ENCODE measurements around the gene CEP126. TPM values are rescaled to one million over a fixed set of nuclear protein-coding genes. Genes with fewer than 3 reads are reported as not detected.

CEP126 gene
- total RNA-seq, 1 donor from 2014 or later = 0.71 TPM

DNA sequence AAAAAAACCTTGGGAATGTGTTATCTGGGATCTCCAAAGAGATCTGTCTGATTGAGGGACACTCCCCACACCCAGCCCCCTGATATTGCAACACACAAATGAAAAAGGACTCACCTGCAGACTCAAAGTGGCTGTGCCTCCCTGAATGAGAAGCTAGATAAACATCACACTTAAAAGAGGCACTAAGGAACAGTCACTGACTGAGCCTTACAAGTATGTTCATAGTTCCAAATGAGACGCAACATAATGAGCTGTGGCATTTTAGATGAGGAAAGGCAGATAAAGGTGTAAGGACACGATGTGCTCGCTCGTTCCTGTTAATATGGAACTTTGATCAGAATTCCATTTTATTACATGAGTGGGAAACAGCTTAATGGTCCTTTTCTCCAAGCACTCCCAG is 111.4 kb downstream of the CEP126 start:
- Histone ChIP-seq H3K36me3 (ENCODE audit: control insufficient read depth, insufficient read depth, low read length) (no peaks in the 10 kb centered on the region), H3K4me3 (ENCODE audit: low read depth, low read length) (no peak overlapping the region), H3K27me3 (ENCODE audit: control insufficient read depth, insufficient read depth, low read length) (no peaks in the 10 kb centered on the region)
- TF ChIP-seq, protein P1, sequence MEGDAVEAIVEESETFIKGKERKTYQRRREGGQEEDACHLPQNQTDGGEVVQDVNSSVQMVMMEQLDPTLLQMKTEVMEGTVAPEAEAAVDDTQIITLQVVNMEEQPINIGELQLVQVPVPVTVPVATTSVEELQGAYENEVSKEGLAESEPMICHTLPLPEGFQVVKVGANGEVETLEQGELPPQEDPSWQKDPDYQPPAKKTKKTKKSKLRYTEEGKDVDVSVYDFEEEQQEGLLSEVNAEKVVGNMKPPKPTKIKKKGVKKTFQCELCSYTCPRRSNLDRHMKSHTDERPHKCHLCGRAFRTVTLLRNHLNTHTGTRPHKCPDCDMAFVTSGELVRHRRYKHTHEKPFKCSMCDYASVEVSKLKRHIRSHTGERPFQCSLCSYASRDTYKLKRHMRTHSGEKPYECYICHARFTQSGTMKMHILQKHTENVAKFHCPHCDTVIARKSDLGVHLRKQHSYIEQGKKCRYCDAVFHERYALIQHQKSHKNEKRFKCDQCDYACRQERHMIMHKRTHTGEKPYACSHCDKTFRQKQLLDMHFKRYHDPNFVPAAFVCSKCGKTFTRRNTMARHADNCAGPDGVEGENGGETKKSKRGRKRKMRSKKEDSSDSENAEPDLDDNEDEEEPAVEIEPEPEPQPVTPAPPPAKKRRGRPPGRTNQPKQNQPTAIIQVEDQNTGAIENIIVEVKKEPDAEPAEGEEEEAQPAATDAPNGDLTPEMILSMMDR (IDR thresholded peaks at IDR 0.05; ENCODE audit: insufficient read depth, low read length, poor library complexity, severe bottlenecking) = no peak
- DNase-seq (ENCODE audit: low read depth) = no peak

- TF ChIP-seq, protein P1 (IDR thresholded peaks at IDR 0.05; ENCODE audit: insufficient read depth, low read length, poor library complexity, severe bottlenecking) = no peak
- Histone ChIP-seq H3K36me3 (ENCODE audit: control insufficient read depth, insufficient read depth, low read length) (no peaks in the 10 kb centered on the region), H3K4me3 (ENCODE audit: low read depth, low read length) (no peak overlapping the region), H3K27me3 (ENCODE audit: control insufficient read depth, insufficient read depth, low read length) (no peaks in the 10 kb centered on the region)
- DNase-seq (ENCODE audit: low read depth) = no peak
Observed at GRCh38 chr11:102026959-102027358, 112.1 kb downstream of the CEP126 start.

DNA sequence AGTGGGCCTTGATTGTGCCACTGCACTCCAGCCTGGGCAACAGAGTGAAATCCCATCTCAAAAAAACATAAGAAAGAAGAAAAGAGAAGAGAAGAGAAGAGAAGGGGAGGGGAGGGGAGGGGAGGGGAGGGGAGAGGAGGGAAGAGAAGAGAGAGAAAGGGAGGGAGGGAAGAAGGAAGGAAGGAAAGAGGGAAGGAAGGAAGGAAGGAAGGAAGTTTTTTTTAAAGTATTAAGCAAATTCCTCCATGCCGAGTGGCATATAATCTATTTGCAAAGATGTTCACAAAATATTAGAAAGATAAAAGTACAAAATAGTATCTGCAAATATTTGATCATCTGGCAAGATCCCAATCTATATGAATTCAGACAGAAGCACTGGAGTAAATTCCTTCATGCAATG is 121.9 kb downstream of the CEP126 start:
- Histone ChIP-seq H3K4me3 (ENCODE audit: low read depth, low read length) (no peak overlapping the region), H3K27me3 (ENCODE audit: control insufficient read depth, insufficient read depth, low read length) (no peaks in the 10 kb centered on the region), H3K36me3 (ENCODE audit: control insufficient read depth, insufficient read depth, low read length) (no peaks in the 10 kb centered on the region)
- TF ChIP-seq, protein P1 (IDR thresholded peaks at IDR 0.05; ENCODE audit: insufficient read depth, low read length, poor library complexity, severe bottlenecking) = no peak
- no peak for DNase-seq (ENCODE audit: low read depth)

DNA sequence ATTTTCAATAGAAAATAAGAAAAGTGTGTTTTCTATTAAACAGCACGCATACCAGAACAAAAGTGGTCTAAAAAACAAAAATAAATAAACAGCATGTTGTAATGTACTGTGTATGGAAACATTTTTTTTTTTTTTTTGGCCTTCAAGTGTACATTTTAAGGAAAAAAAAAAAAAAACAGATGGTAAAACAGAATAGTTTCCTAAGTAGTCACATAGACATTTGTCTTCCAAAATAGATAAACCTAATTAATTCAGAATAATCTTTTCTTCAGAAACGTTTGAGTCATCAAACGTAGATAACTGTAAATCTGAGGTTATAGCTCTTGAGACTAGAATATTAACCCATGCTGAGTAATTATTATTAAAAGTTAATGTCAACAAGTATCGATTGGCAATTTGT is 132.0 kb downstream of the CEP126 start:
- DNase-seq (ENCODE audit: low read depth) = no peak
- H3K4me3 ChIP-seq (ENCODE audit: low read depth, low read length) = peak overlapping the region; percentile 55
- H3K36me3 ChIP-seq (ENCODE audit: control insufficient read depth, insufficient read depth, low read length) = no peaks in the 10 kb centered on the region
- no peaks in the 10 kb centered on the region for H3K27me3 ChIP-seq (ENCODE audit: control insufficient read depth, insufficient read depth, low read length)
- TF ChIP-seq, protein P1 (IDR thresholded peaks at IDR 0.05; ENCODE audit: insufficient read depth, low read length, poor library complexity, severe bottlenecking) = no peak

DNA sequence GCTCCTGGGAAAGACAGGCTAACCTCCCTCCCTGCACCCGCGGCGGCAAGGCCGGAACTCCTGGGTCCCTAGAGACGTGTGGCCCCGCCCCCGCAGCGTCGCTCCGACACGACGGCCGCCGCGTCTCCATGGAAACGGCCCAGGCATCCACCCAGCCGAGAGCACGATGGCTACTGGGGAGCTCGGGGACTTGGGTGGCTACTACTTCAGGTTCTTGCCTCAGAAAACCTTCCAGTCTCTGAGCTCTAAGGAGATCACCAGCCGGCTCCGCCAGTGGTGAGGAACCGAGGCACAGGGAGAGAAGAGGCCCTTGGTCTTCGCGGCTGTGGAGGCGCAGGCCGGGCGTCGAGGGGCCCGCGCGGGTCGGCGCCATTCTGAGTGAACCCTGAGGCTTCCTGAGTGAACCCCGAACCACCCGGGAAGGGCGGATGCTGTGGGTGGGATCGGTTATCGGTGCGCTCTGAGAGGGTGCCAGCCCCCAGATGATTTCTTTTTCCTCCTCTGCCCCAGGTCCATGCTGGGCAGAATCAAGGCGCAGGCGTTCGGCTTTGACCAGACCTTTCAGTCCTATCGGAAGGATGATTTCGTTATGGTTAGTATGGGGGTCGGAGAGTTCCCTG is 132.6 kb downstream of the CEP126 start, which contains the start of gene CFAP300:
CFAP300 (plus strand) TSS at position 133 of the 620 bp plus-strand sequence; CDS start at position 167, 34 bp downstream.
- H3K27me3 ChIP-seq (ENCODE audit: control insufficient read depth, insufficient read depth, low read length) = no peaks in the 10 kb centered on the region
- TF ChIP-seq, protein P1 (IDR thresholded peaks at IDR 0.05; ENCODE audit: insufficient read depth, low read length, poor library complexity, severe bottlenecking) = no peak
- no peak for DNase-seq (ENCODE audit: low read depth)
- peak within 1 kb of the TSS; percentile 55 for H3K4me3 ChIP-seq (ENCODE audit: low read depth, low read length)
- no peaks in the 10 kb centered on the region for H3K36me3 ChIP-seq (ENCODE audit: control insufficient read depth, insufficient read depth, low read length)

Other genes with a start within 250 kb of the CEP126 start
- gene ANGPTL5, start 1.5 kb downstream of the CEP126 start, total RNA-seq = not detected in 2 replicates
- 0.33 and 0.96 TPM in 2 replicates for gene CFAP300, start 132.4 kb downstream of the CEP126 start, total RNA-seq
- 94.4 and 120 TPM in 2 replicates for gene YAP1, start 195.4 kb downstream of the CEP126 start, total RNA-seq